KOPT-K1 (cell line): Measurements from ENCODE around the gene CYP2E1.
"Not testable (repeated sequence)": the region's sequence is repeated elsewhere in the genome, so short reads cannot be mapped to it uniquely, and the experiment has no call there.

ENCODE experiments used
- H3K27ac ChIP-seq: fragments of 200-600 bp; sonication (generic); 2 replicates; pipeline ENCODE4 v1.5.1; 2016; ENCODE audit warnings: antibody characterized with exemption, mild to moderate bottlenecking, low read depth, low read length; ENCODE audit not compliant: poor library complexity, severe bottlenecking
- H3K36me3 ChIP-seq: fragments of 200-600 bp; sonication (generic); 2 replicates; pipeline ENCODE4 v1.5.1; 2017; ENCODE audit warnings: antibody characterized with exemption, mild to moderate bottlenecking, low read length, moderate library complexity; ENCODE audit not compliant: insufficient read depth
- H3K9me3 ChIP-seq: fragments of 200-600 bp; sonication (generic); 2 replicates; pipeline ENCODE4 v1.5.1; 2017; ENCODE audit warnings: antibody characterized with exemption, low read length, mild to moderate bottlenecking; ENCODE audit not compliant: insufficient read depth, poor library complexity, severe bottlenecking

The CYP2E1 gene

DNA sequence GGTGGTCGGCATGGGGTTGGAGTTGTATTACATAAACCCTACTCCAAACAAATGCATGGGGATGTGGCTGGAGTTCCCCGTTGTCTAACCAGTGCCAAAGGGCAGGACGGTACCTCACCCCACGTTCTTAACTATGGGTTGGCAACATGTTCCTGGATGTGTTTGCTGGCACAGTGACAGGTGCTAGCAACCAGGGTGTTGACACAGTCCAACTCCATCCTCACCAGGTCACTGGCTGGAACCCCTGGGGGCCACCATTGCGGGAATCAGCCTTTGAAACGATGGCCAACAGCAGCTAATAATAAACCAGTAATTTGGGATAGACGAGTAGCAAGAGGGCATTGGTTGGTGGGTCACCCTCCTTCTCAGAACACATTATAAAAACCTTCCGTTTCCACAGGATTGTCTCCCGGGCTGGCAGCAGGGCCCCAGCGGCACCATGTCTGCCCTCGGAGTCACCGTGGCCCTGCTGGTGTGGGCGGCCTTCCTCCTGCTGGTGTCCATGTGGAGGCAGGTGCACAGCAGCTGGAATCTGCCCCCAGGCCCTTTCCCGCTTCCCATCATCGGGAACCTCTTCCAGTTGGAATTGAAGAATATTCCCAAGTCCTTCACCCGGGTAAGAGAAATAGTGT is at the start of gene CYP2E1:
Gene CYP2E1, plus strand, starts transcription at position 407 of the 632 bp plus-strand sequence. Its CDS starts 33 bp downstream, at position 440.
- Histone ChIP-seq H3K9me3 (peaks cover 18% of the 10 kb centered on the region), H3K27ac (no peak within 1 kb of the TSS), H3K36me3 (no peaks in the 10 kb centered on the region)

DNA sequence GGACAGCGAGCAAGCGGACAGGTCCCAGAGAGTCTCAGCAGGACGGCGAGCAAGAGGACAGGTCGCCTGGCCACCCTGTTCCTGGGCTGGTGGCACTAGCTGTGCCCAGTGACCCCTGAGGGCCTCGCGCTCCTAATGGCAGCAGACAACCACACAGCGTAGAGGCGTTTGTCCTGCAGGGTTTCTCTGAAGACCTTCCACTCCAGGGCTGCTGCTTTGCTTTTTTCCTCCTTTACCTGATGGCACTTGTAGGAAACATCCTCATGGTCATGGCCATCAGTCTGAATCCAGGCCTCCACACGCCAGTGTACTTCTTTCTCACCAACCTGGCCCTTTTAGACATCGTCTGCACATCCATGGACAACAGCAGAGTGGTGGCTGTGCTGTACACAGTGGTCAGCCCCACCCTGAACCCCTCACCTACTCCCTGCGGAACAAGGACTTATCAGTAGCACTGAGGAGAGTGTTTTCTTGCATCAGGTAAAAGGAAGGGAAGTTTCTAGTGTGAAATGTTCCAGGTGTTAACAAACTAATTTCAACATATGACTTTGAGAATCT is 46.0 kb upstream of the CYP2E1 start:
- H3K9me3 ChIP-seq, result peaks cover 35% of the 10 kb centered on the region
- peaks cover 5% of the 10 kb centered on the region; the same call in 1 of the 2 replicates for H3K36me3 ChIP-seq
- no peak overlapping the region for H3K27ac ChIP-seq

DNA sequence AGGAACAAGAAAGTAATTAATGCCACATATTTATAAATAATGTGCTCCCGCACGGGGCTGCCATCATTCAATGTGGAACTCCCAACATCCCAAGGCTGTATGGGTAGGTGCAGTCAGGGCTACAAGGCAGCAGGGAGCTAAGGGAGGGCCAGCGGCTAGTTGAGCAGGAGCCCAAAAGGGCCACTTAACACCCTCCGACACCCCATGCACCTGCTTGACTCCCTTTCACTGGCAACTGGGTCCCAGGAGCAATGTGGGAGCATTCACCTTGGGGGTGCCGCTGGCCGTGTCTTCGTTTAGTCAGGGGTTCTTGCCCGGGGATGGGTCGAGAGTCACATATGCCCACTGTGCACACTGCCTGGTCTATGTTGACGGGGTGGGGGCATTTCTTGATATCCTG is 45.5 kb upstream of the CYP2E1 start:
- H3K36me3 ChIP-seq, result peaks cover 5% of the 10 kb centered on the region; the same call in 1 of the 2 replicates
- peaks cover 40% of the 10 kb centered on the region for H3K9me3 ChIP-seq
- no peak overlapping the region for H3K27ac ChIP-seq

DNA sequence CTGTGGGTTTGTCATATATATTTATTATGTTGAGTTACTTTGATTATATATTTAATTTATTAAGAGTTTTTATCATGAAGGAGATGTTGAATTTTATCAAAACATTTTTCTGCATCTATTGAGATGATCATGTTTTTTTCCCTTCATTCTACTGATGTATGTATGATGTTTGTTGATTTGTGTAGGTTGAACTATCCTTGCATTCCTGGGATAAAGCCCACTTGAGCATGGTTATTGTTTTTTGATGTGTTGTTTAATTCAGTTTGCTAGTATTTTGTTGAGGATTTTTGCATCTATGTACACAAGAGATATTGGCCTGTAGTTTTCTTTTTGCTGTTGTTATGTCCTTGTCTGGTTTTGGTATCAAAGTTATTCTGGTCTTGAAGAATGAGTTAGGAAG is 42.3 kb upstream of the CYP2E1 start:
- no peak overlapping the region for H3K27ac ChIP-seq
- H3K36me3 ChIP-seq, result peaks cover 20% of the 10 kb centered on the region; the same call in 1 of the 2 replicates
- peaks cover 69% of the 10 kb centered on the region for H3K9me3 ChIP-seq

DNA sequence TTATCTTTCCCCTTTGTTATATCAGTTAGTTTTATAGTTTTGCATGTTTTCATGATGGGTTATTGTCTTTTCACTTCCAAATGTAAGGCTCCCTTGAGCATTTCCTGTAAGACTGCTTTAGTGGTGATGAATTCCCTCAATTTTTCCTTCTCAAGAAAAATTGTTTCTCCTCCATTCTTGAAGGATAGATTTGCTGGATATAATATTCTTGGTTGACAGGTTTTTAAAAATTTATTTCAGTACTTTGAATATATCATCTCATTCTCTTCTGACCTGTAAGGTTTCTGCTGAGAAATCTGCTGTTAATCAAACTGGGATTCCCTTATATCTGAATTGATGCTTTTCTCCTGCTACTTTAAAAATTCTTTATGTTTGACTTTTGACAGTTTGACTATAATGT is 40.1 kb upstream of the CYP2E1 start:
- Histone ChIP-seq H3K9me3 (peaks cover 83% of the 10 kb centered on the region), H3K27ac (no peak overlapping the region), H3K36me3 (peaks cover 31% of the 10 kb centered on the region; the same call in 1 of the 2 replicates)

DNA sequence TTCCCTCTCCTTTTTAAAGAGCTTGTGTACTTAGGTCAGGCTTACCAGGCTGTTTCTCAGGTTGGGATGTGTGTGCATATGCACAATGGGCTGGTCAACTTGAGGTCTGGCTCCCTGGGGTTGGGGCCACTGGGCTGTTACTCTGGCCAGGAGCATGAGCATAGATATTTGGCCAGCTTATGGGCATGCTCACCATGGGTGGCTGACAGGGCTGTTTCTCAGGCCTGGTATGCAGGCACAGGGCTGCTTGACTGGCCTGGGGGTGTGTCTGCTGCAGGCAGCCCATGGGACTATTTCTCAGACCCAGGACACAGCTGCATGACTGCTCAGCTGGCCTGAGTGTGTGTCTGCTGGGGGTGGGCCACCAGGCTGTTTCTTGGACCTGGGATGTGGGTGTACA is 38.8 kb upstream of the CYP2E1 start:
- no peak overlapping the region for H3K27ac ChIP-seq
- H3K9me3 ChIP-seq, result peaks cover 77% of the 10 kb centered on the region
- peaks cover 31% of the 10 kb centered on the region; the same call in 1 of the 2 replicates for H3K36me3 ChIP-seq

DNA sequence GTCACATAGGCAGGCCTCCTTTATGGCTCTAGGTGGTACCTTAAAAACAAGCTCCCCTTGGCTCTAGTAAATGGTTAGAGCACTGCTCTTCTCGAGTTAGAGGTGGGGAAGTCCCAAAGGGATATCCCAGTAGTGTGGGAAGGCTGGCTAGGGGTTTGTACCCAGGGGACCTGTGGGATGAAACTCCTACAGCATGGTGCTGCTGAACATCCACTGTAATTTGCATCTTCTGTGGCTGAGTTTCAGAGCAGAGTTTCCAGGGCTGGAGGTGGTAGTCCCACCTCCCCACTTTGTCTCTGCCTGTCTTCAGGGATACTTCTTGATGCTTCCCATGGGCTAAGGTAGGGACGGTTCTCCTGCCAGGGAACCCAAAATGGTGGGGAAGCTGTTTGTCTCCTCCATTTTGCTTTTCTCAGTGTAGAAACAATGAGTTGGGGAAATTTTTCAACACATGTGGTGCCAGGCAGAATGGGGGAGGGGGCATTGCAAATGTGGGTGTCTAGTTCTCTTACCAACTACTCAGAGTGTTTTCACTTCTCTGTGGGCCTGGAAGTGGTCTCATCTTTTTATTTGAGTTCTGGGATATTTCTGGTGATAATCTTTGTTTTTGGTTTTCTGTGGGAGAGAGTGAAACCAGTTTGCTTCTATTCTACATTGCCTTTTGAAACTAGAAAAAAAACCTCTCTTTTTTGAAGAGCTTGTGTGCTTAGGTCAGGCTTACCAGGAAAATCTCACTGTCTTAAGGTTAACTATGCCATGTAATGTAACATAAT is 37.2 kb upstream of the CYP2E1 start:
- Histone ChIP-seq H3K36me3 (peaks cover 26% of the 10 kb centered on the region; the same call in 1 of the 2 replicates), H3K9me3 (peaks cover 70% of the 10 kb centered on the region), H3K27ac (no peak overlapping the region)

DNA sequence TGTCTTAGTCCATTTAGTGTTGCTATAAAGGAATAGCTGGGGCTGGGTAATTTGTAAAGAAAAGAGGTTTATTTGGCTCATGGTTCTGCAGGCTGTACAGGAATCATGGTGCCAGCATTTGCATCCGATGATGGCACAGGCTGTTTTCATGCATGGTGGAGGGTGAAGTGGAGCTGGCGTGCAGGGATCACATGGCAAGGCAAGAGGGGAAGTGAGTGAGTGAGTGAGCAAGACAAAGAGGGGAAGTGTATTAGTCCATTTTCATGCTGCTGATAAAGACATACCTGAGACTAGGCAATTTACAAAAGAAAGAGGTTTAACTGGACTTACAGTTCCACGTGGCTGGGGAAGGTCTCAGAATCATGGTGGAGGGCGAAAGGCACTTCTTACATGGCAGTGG is 33.6 kb upstream of the CYP2E1 start:
- peaks cover 19% of the 10 kb centered on the region; the same call in 1 of the 2 replicates for H3K36me3 ChIP-seq
- H3K9me3 ChIP-seq, result peaks cover 53% of the 10 kb centered on the region
- H3K27ac ChIP-seq, result not testable (repeated sequence)

DNA sequence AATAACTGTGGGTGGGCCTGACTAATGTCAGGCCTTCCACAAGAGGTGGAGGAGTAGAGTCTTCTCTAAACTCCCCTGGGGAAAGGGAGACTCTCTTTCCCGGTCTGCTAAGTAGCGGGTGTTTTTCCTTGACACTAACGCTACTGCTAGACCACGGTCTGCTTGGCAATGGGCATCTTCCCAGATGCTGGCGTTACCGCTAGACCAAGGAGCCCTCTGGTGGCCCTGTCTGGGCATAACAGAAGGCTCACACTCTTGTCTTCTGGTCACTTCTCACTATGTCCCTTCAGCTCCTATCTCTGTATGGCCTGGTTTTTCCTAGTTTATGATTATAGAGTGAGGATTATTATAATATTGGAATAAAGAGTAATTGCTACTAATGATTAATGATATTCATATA is 29.8 kb upstream of the CYP2E1 start:
- H3K36me3 ChIP-seq, result peaks cover 13% of the 10 kb centered on the region; the same call in 1 of the 2 replicates
- H3K9me3 ChIP-seq, result peaks cover 36% of the 10 kb centered on the region
- not testable (repeated sequence) for H3K27ac ChIP-seq

DNA sequence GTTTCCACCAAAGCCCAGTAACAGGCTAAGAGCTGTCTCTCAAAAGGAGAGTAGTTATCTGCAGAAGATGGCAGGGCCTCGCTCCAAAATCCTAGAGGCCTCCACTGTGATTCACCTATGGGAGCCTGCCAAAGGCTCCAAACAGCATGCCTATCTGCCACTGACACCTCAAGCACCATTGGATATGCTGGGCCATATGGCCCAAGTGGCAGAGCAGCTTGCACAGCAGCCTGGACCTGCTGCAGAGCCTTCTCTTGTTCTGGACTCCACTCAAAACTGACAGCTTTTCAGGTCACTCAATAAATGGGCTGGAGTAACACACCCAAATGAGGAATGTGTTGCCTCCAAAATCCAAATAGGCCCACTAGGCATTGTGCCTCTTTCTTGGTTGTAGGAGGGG is 28.0 kb upstream of the CYP2E1 start:
- Histone ChIP-seq H3K9me3 (peaks cover 34% of the 10 kb centered on the region), H3K36me3 (peaks cover 13% of the 10 kb centered on the region; the same call in 1 of the 2 replicates)
- not testable (repeated sequence) for H3K27ac ChIP-seq

DNA sequence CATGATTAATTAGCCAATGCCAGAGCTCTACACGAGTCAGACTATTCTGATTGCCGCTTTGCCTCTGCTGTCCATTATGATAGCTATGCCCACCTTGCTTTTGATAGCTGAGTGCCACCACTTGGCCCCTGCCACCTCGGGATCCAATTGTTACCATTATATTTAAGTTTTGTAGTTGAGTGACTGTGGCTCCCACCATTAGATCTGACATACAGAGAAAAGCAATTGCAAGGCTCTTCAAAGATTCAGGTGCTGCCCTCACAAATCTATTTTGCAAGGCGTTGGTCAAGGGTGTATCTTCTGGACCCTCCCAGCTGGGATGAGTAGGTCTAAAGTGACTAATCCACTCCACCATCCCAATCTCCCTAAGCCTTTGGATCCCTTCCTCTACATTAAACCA is 26.3 kb upstream of the CYP2E1 start:
- not testable (repeated sequence) for H3K27ac ChIP-seq
- Histone ChIP-seq H3K9me3 (peaks cover 33% of the 10 kb centered on the region), H3K36me3 (peaks cover 13% of the 10 kb centered on the region; the same call in 1 of the 2 replicates)

DNA sequence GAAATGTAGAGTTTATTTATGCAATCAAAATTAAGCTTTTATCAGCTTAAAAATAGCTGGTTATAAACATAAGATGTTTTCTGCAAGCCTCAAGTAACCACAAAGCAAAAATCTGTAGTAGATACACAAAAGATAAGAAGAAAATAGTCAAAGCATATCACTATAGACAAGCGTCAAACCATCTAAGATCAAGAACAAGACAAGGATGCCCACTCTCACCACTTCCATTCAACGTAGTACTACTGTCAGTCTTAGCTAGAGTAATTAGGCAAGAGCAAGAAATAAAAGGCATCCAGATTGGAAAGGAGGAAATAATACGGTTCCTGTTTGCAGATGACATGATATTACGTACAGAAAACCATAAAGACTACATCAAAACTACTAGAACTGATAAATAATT is 17.5 kb upstream of the CYP2E1 start:
- no peak overlapping the region for H3K27ac ChIP-seq
- peaks cover 17% of the 10 kb centered on the region for H3K9me3 ChIP-seq
- no peaks in the 10 kb centered on the region; the same call in 1 of the 2 replicates for H3K36me3 ChIP-seq

DNA sequence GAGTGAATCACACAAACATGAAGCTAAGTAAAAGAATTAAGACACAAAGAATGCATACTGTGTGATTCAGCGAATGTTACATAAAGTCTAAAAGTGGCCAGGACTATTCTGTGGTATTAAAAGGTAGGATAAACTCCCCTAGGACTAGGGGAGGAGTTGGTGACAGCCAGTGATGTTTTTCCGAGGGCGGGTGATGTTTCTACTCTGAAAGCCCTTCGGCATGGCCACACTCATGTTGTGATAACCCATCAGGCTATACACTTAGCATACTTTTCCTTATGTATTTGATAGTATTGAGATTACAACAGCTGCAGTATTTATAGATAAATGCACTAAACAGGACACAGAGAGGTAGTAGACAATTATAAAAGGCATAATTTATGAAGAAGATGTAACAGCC is 15.8 kb upstream of the CYP2E1 start:
- peaks cover 17% of the 10 kb centered on the region for H3K9me3 ChIP-seq
- H3K27ac ChIP-seq, result no peak overlapping the region
- no peaks in the 10 kb centered on the region; the same call in 1 of the 2 replicates for H3K36me3 ChIP-seq

DNA sequence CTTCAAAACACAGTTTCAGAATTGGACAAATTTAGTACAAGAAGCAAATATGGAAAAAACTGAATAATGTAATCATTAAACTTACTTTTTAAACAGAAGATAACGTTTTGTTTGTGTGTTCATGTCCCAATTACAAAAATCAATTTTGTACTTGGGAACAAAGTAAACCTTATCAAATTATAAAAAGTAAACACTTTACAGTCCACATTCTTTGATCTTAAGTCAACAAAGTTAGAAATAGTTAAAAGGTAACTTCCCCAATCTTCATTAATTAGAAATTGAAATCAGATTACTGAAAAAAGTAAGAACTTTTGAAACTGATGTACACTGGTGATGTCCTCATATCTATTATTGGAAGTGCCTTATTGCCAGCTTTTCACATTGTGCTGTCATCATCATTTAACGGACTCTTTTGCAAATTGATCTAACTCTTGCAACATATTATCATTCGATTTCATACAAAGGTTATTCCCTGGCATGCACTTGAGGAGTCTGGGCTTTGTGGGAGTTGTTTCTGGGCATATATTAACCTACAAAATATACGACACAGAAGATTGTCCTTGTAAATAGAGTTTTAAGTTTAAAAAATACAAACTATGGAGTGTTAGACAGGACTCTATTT is 15.1 kb upstream of the CYP2E1 start:
- peaks cover 21% of the 10 kb centered on the region for H3K9me3 ChIP-seq
- H3K36me3 ChIP-seq, result no peaks in the 10 kb centered on the region; the same call in 1 of the 2 replicates
- no peak overlapping the region for H3K27ac ChIP-seq

DNA sequence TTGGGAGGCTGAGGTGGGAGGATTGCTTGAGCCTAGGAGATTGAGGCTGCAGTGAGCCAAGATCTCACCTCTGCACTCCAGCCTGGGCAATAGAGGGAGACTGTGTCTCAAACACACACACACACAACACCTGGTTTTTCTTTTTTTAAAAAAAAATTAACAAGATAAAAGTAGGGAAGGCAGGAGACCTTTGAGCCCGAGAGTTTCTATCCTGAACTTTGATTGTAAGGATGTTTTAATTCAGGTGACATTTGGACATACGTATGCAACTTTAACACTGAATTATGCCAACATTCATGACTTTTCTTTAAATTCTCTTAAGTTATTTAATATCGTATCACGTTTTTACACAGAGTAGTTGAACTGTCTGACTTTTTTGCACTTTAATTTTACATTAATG is 11.7 kb upstream of the CYP2E1 start:
- Histone ChIP-seq H3K9me3 (peaks cover 12% of the 10 kb centered on the region), H3K36me3 (no peaks in the 10 kb centered on the region), H3K27ac (no peak overlapping the region)
